Measurements from ENCODE around the gene RPL11. TPM values are rescaled to one million over a fixed set of nuclear protein-coding genes. Genes with fewer than 3 reads are reported as not detected.

Gene RPL11
- total RNA-seq, 1 donor from 2014 or later: 462 TPM

GRCh38 chr1:23709229-23709628 lies 17.6 kb downstream of the RPL11 start:
- Histone ChIP-seq H3K9me3 (no peaks in the 10 kb centered on the region), H3K27ac (no peak overlapping the region), H3K27me3 (no peaks in the 10 kb centered on the region), H3K4me1 (no peaks in the 10 kb centered on the region), H3K36me3 (peaks cover 3 to 16% of the 10 kb centered on the region in 2 donors), H3K4me3 (no peak overlapping the region)
- TF ChIP-seq, protein P1, sequence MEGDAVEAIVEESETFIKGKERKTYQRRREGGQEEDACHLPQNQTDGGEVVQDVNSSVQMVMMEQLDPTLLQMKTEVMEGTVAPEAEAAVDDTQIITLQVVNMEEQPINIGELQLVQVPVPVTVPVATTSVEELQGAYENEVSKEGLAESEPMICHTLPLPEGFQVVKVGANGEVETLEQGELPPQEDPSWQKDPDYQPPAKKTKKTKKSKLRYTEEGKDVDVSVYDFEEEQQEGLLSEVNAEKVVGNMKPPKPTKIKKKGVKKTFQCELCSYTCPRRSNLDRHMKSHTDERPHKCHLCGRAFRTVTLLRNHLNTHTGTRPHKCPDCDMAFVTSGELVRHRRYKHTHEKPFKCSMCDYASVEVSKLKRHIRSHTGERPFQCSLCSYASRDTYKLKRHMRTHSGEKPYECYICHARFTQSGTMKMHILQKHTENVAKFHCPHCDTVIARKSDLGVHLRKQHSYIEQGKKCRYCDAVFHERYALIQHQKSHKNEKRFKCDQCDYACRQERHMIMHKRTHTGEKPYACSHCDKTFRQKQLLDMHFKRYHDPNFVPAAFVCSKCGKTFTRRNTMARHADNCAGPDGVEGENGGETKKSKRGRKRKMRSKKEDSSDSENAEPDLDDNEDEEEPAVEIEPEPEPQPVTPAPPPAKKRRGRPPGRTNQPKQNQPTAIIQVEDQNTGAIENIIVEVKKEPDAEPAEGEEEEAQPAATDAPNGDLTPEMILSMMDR (IDR thresholded peaks at IDR 0.05): no peak
- no peak for DNase-seq (ENCODE audit: low spot score in 2 of 2)
- intact Hi-C loops (cut with DNase I): no loop called here

DNA sequence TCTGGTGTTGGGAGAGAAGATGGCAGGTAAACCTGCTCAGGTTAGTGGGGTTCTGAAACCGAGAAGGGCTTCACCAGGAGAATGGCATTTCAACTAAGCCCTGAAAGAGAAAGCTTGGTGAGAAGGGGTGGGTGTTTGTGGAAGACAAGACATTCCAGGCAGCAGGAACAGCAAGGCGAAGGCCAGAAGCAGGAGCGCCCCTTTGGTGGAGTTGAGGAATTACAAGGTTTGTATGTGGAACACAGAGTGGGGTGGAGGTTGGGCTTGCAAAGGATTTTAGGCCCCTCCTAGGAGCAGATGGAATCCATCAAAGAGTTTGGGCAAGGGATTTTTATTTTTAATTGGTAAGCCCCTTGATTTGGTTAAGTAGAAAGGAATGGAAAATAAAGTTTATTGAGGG lies 26.9 kb downstream of the RPL11 start:
- intact Hi-C loops (cut with DNase I): no loop called here
- no peaks in the 10 kb centered on the region for H3K27me3 ChIP-seq
- TF ChIP-seq, protein P1 (IDR thresholded peaks at IDR 0.05): peak in 2 of 3 experiments; percentile 25 to 28
- no peaks in the 10 kb centered on the region for H3K4me1 ChIP-seq
- DNase-seq (ENCODE audit: low spot score in 2 of 2): no peak
- no peak overlapping the region for H3K4me3 ChIP-seq
- H3K36me3 ChIP-seq: no peaks in the 10 kb centered on the region
- no peaks in the 10 kb centered on the region for H3K9me3 ChIP-seq
- no peak overlapping the region for H3K27ac ChIP-seq

DNA sequence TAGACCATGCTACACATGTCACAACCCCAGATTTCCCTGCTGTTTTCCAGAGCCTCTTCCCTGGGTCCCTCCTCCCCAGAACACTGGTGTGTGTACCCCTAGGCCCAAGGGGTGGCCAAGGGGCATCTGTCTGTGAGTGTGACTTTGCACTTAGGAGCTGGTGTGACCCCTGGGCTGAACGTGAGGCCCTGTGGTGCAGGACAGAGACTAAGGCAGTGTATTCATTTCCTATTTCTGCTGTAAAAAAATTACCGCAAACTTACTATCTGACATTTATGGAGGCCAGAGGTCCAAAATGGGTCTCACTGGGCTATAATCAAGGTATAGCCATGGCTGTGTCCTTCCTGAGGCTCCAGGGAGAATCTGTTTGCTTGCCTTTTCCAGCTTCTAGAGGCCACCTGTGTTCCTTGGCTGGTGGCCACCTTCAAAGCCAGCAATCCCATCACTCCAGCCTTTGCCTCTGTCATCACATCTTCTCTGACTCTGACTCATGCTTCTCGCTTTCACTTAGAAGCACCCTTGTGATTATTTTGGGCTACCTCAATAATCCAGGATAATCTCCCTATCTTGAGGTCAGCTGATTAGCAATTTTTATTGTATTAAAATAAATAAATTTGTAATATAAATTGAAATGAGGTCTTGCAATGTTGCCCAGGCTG lies 27.7 kb downstream of the RPL11 start:
- no peaks in the 10 kb centered on the region for H3K4me1 ChIP-seq
- no peak overlapping the region for H3K4me3 ChIP-seq
- no peak for DNase-seq (ENCODE audit: low spot score in 2 of 2)
- no peaks in the 10 kb centered on the region for H3K36me3 ChIP-seq
- intact Hi-C loops (cut with DNase I): no loop called here
- H3K27me3 ChIP-seq: no peaks in the 10 kb centered on the region
- no peaks in the 10 kb centered on the region for H3K9me3 ChIP-seq
- H3K27ac ChIP-seq: no peak overlapping the region
- TF ChIP-seq, protein P1 (IDR thresholded peaks at IDR 0.05): no peak

DNA sequence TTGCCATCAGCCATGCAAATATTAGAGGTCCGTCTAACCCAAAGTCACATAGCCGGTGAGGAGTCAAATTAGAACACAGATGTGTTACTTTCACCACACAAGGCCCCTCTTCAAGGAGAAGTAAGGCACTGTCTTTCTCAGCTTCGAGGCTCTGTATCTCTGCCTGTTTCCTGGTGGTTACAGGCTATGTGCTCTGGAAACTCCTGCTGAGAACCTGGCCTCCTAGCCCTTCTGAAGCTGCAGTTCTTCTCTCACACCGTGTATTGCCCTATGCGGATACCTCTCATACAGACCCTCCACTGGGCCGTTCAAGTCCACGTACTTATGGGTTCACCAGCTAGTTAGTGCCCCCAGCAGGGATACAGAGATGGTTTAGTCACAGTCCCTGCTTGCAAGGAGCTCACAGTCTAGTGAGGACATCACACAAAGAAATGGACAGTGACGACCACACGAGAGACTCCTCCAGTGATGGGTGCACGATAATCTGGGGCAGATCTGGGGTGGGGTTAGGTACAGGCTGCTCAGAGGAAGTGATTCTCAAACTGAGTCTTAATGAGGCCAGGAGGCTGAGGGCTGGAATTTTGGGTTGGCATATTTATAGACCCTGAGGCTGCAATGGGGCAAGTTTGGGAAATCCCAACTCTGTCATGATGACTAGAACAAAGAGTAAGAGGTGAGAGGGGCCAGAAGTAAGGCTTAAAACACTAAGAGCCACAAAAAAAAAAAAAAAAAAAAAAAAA lies 28.8 kb downstream of the RPL11 start:
- TF ChIP-seq, protein P1 (IDR thresholded peaks at IDR 0.05): no peak
- no peak for DNase-seq (ENCODE audit: low spot score in 2 of 2)
- Histone ChIP-seq H3K4me3 (no peak overlapping the region), H3K36me3 (no peaks in the 10 kb centered on the region), H3K27me3 (no peaks in the 10 kb centered on the region), H3K4me1 (no peaks in the 10 kb centered on the region), H3K9me3 (no peaks in the 10 kb centered on the region), H3K27ac (no peak overlapping the region)
- intact Hi-C loops (cut with DNase I): no loop called here

- intact Hi-C loops (cut with DNase I): no loop called here
- H3K4me1 ChIP-seq: no peaks in the 10 kb centered on the region
These were observed 31.0 kb downstream of the RPL11 start for GRCh38 chr1:23722652-23723051.

More at GRCh38 chr1:23722652-23723051, 31.0 kb downstream of the RPL11 start:
- Histone ChIP-seq H3K4me3 (no peak overlapping the region), H3K27ac (no peak overlapping the region), H3K36me3 (no peaks in the 10 kb centered on the region), H3K9me3 (no peaks in the 10 kb centered on the region), H3K27me3 (no peaks in the 10 kb centered on the region)
- TF ChIP-seq, protein P1 (IDR thresholded peaks at IDR 0.05): no peak
- no peak for DNase-seq (ENCODE audit: low spot score in 2 of 2)
